Activated T-helper 9 cell treated with anti-CD3 and anti-CD28 coated beads, Interleukin-2, amount 50 U/mL, for 16 hours (primary cell): ENCODE results near the gene PCSK6.

Experiments used
- DNase-seq: peaks from one replicate; pipeline ENCODE4 v3.0.0-alpha.2; 2020; ENCODE audit warnings: low read depth

Gene PCSK6

GRCh38 chr15:101489599-101490407 lies at the start of gene PCSK6:
Gene PCSK6, minus strand, starts transcription at chr15:101489707. Its CDS starts 37 bp downstream, at chr15:101489670.
- DNase-seq: no peak

- no peak for DNase-seq
Measured at GRCh38 chr15:101538996-101539395, 49.5 kb upstream of the PCSK6 start.

- DNase-seq: no peak
Measured at GRCh38 chr15:101538177-101538576, 48.7 kb upstream of the PCSK6 start.

- DNase-seq: no peak
Measured at GRCh38 chr15:101537483-101538080, 48.1 kb upstream of the PCSK6 start.

GRCh38 chr15:101536875-101537405 lies 47.4 kb upstream of the PCSK6 start:
- no peak for DNase-seq

GRCh38 chr15:101536166-101536874 lies 46.8 kb upstream of the PCSK6 start:
- DNase-seq: no peak

GRCh38 chr15:101535170-101535902 lies 45.8 kb upstream of the PCSK6 start:
- DNase-seq: no peak

GRCh38 chr15:101534376-101534970 lies 45.0 kb upstream of the PCSK6 start:
- DNase-seq: no peak

GRCh38 chr15:101533371-101534140 lies 44.0 kb upstream of the PCSK6 start:
- no peak for DNase-seq

- DNase-seq: no peak
Measured at GRCh38 chr15:101532865-101533264, 43.4 kb upstream of the PCSK6 start.

- no peak for DNase-seq
Measured at GRCh38 chr15:101531170-101531569, 41.7 kb upstream of the PCSK6 start.

- no peak for DNase-seq
Measured at GRCh38 chr15:101530224-101530958, 40.9 kb upstream of the PCSK6 start.

- no peak for DNase-seq
Measured at GRCh38 chr15:101528917-101529299, 39.4 kb upstream of the PCSK6 start.

GRCh38 chr15:101528108-101528916 lies 38.8 kb upstream of the PCSK6 start:
- DNase-seq: no peak

GRCh38 chr15:101526890-101527289 lies 37.4 kb upstream of the PCSK6 start:
- DNase-seq: no peak

GRCh38 chr15:101526442-101526841 lies 36.9 kb upstream of the PCSK6 start:
- DNase-seq: no peak

GRCh38 chr15:101526021-101526420 lies 36.5 kb upstream of the PCSK6 start:
- no peak for DNase-seq

GRCh38 chr15:101525087-101525669 lies 35.7 kb upstream of the PCSK6 start:
- DNase-seq: no peak

- DNase-seq: no peak
Measured at GRCh38 chr15:101523560-101523940, 34.0 kb upstream of the PCSK6 start.
